K562 (cell line): ENCODE results near the gene TMEM72. TPM values are rescaled to one million over a fixed set of nuclear protein-coding genes. Genes with fewer than 3 reads are reported as not detected.

Experiments
- CSDE1 ChIP-seq, 2 experiments: fragments of 450-650 bp; IDR thresholded peaks; 2 replicates each; pipeline ENCODE4 v1.6.1; 2016; ENCODE audit warnings: mild to moderate bottlenecking in 1 of 2
- GABPB1 ChIP-seq: sonication (generic); formaldehyde crosslinking; IDR thresholded peaks from 2 replicates; pipeline ENCODE4 v1.8.0; 2022; ENCODE audit warnings: mild to moderate bottlenecking, missing genetic modification reagents
- MYC ChIP-seq, 2 experiments: fragments of 250-450 bp in 1 of 2; sonication (Bioruptor Pico) in 1 of 2; IDR thresholded peaks; 2 replicates each; pipeline versions ENCODE4 v1.5.1 to v1.6.1; 2012 to 2021; ENCODE audit warnings: low read depth in 2 of 2, borderline replicate concordance in 1 of 2, improper control_type of control experiment in 1 of 2, low read length in 1 of 2, mild to moderate bottlenecking in 1 of 2, moderate library complexity in 1 of 2
- POLR3A ChIP-seq: IDR thresholded peaks from 2 replicates; pipeline ENCODE4 v1.6.1; 2011; ENCODE audit warnings: borderline replicate concordance, mild to moderate bottlenecking, moderate library complexity; ENCODE audit not compliant: insufficient read length, insufficient read depth; ENCODE audit errors: extremely low read depth
- PRMT5 ChIP-seq: sonication (generic); formaldehyde crosslinking; IDR thresholded peaks from 2 replicates; pipeline ENCODE4 v1.5.0; 2020; ENCODE audit warnings: missing genetic modification reagents
- RBM14 ChIP-seq: fragments of 200-400 bp; formaldehyde crosslinking; IDR thresholded peaks from 2 replicates; pipeline ENCODE4 v1.6.1; 2018; ENCODE audit warnings: low read depth, mild to moderate bottlenecking, low read length, moderate library complexity, borderline replicate concordance; ENCODE audit not compliant: insufficient read depth
- SNRNP70 ChIP-seq: fragments of 200-400 bp; formaldehyde crosslinking; optimal IDR thresholded peaks from 2 replicates; pipeline ENCODE3; 2017; ENCODE audit warnings: low read depth, low read length
- SUPT5H ChIP-seq: fragments of 450-650 bp; IDR thresholded peaks from 2 replicates; pipeline ENCODE4 v1.6.1; 2016
- TAF15 ChIP-seq: fragments of 200-400 bp; formaldehyde crosslinking; IDR thresholded peaks from 2 replicates; pipeline ENCODE4 v1.6.1; 2017; ENCODE audit warnings: mild to moderate bottlenecking, low read depth, low read length, moderate library complexity
- ZNF134 ChIP-seq: fragments of 250-450 bp; sonication (Bioruptor Pico); conservative IDR thresholded peaks from 2 replicates; pipeline ENCODE4 v1.4.0; 2020
- ZNF41 ChIP-seq: fragments of 250-450 bp; sonication (Bioruptor Pico); conservative IDR thresholded peaks from 2 replicates; pipeline ENCODE4 v1.4.0; 2020; ENCODE audit warnings: mild to moderate bottlenecking
- ZNF639 ChIP-seq, 2 experiments: fragments of 200-800 bp in 1 of 2; sonication (Bioruptor generic) in 1 of 2; sonication (generic) in 1 of 2; formaldehyde crosslinking in 1 of 2; IDR thresholded peaks in 1 of 2; conservative IDR thresholded peaks in 1 of 2; 2 replicates each; pipeline versions ENCODE4 v1.5.0 to v1.6.1; 2016 to 2020; ENCODE audit warnings: missing compliant biosample characterization in 1 of 2, missing genetic modification characterization in 1 of 2, missing genetic modification reagents in 1 of 2
- polyA plus RNA-seq, 8 experiments: library from polyadenylated mRNA; depleted of rRNA in 4 of 8; stranded (reverse) in 5 of 8; unstranded in 3 of 8; fragments of >200 nt; fragmentation: Nextera tagmentation in 2 of 8; fragmentation: Illumina TruSeq in 1 of 8; extraction: Ambion mirVana in 2 of 8; extraction: Trizol in 1 of 8; gene quantifications; 2 replicates each; pipeline versions ENCODE4 v1.2.1 to v1.2.3, GENCODE V29; 2011 to 2014; ENCODE audit warnings: inconsistent platforms in 1 of 8, missing spikeins in 1 of 8
- total RNA-seq, 7 experiments: library from RNA; depleted of rRNA in 6 of 7; stranded (reverse); fragments of >200 nt in 6 of 7; fragmentation: Illumina TruSeq in 2 of 7; extraction: Trizol in 2 of 7; gene quantifications; 2 replicates each; pipeline versions ENCODE4 v1.2.1 to v1.2.3, GENCODE V29; 2011 to 2021; ENCODE audit warnings: low replicate concordance in 1 of 7
- TF ChIP-seq, protein P1 (sequence below): fragments of 250-450 bp; sonication (Bioruptor Pico); IDR thresholded peaks from 2 replicates; pipeline ENCODE4 v1.8.0; 2021; ENCODE audit warnings: borderline replicate concordance, mild to moderate bottlenecking, moderate library complexity; ENCODE audit not compliant: poor library complexity, severe bottlenecking
- TF ChIP-seq, protein P2 (sequence below): fragments of 450-650 bp; IDR thresholded peaks from 2 replicates; pipeline ENCODE4 v1.6.1; 2016; ENCODE audit warnings: antibody characterized with exemption
- TF ChIP-seq, protein P3 (sequence below): fragments of 250-450 bp; sonication (Bioruptor Pico); IDR thresholded peaks from 2 replicates; pipeline ENCODE4 v1.6.1; 2021; ENCODE audit warnings: mild to moderate bottlenecking
- TF ChIP-seq, protein P4 (sequence below): sonication (generic); formaldehyde crosslinking; IDR thresholded peaks from 2 replicates; pipeline ENCODE4 v1.8.1; 2022; ENCODE audit warnings: missing genetic modification reagents
- TF ChIP-seq, protein P5 (sequence below): fragments of 450-650 bp; conservative IDR thresholded peaks from 2 replicates; pipeline ENCODE4 v1.6.1; 2016; ENCODE audit warnings: missing genetic modification characterization, low read depth, mild to moderate bottlenecking, missing compliant biosample characterization, moderate library complexity
- TF ChIP-seq, protein P6 (sequence below): sonication (generic); formaldehyde crosslinking; IDR thresholded peaks from 2 replicates; pipeline ENCODE4 v1.8.1; 2023; ENCODE audit warnings: mild to moderate bottlenecking, missing genetic modification reagents

Gene TMEM72
- total and polyA plus RNA-seq, 9 of the 15 experiments (the other 6 are each of a cell fraction or from before 2014, with no cell fraction given) = not detected

DNA sequence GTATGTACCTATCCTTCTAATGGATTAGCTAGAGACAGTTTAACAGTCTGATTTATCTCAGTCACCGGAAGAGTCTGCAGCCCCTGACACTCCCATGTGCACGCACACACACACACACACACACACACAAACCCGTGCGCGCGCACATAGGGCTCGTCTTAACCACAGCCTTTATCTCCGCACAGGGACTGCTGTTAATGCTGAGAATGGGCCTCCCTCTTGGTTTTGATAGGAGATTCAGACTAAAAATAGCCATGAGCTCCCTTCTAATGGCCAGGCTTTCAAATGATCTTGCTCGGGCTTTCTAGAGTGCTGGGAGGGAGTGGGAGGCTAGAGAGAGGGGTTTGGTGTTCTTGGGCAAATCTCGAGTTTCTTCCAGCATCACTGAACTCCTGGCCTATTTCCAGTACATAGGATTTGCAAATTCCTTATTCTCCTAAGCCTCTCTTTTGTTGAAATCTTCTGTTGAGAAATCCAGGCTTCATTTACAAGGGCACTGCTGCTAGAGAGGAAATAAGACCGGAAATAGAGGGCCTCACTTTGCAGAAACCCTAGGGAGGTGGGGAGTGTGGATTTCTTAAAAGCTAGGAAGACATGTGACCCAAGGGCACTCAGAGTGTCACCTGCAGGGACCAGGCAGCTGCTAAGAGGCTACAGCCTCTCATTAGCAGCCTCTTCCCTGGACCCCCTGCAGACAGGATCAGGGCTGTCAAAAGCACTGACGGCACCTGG lies 2.4 kb downstream of the TMEM72 start (continued):
- TF ChIP-seq ZNF639 (CRISPR knock-in tag; conservative IDR thresholded peaks at IDR 0.05 in 1 of 2, IDR thresholded peaks at IDR 0.05 in 1 of 2) (peak in 1 of 2 experiments; percentile 47; a peak in 1 of 4 replicates), GABPB1 (no peak), ZNF134 (no peak), PRMT5 (CRISPR knock-in tag) (no peak), RBM14 (no peak), ZNF41 (CRISPR knock-in tag) (no peak), MYC (IDR thresholded peaks at IDR 0.05; ENCODE audit: low read depth, low read length) (peak; percentile 64; the same call in 1 of the 2 replicates), MYC (CRISPR knock-in tag; IDR thresholded peaks at IDR 0.05; ENCODE audit: borderline replicate concordance, low read depth) (no peak), POLR3A (no peak), SUPT5H (no peak), CSDE1 (IDR thresholded peaks at IDR 0.05) (no peak), TAF15 (no peak), SNRNP70 (no peak)
- TF ChIP-seq, protein P1, sequence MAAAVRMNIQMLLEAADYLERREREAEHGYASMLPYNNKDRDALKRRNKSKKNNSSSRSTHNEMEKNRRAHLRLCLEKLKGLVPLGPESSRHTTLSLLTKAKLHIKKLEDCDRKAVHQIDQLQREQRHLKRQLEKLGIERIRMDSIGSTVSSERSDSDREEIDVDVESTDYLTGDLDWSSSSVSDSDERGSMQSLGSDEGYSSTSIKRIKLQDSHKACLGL (CRISPR knock-in tag) = no peak
- TF ChIP-seq, protein P2, sequence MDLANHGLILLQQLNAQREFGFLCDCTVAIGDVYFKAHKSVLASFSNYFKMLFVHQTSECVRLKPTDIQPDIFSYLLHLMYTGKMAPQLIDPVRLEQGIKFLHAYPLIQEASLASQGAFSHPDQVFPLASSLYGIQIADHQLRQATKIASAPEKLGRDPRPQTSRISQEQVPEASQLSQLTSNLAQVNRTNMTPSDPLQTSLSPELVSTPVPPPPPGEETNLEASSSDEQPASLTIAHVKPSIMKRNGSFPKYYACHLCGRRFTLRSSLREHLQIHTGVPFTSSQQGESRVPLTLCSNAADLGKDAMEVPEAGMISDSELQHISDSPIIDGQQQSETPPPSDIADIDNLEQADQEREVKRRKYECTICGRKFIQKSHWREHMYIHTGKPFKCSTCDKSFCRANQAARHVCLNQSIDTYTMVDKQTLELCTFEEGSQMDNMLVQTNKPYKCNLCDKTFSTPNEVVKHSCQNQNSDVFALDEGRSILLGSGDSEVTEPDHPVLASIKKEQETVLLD = peak; percentile 79
- TF ChIP-seq, protein P3, sequence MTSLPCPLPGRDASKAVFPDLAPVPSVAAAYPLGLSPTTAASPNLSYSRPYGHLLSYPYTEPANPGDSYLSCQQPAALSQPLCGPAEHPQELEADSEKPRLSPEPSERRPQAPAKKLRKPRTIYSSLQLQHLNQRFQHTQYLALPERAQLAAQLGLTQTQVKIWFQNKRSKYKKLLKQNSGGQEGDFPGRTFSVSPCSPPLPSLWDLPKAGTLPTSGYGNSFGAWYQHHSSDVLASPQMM (CRISPR knock-in tag) = no peak
- TF ChIP-seq, protein P4, sequence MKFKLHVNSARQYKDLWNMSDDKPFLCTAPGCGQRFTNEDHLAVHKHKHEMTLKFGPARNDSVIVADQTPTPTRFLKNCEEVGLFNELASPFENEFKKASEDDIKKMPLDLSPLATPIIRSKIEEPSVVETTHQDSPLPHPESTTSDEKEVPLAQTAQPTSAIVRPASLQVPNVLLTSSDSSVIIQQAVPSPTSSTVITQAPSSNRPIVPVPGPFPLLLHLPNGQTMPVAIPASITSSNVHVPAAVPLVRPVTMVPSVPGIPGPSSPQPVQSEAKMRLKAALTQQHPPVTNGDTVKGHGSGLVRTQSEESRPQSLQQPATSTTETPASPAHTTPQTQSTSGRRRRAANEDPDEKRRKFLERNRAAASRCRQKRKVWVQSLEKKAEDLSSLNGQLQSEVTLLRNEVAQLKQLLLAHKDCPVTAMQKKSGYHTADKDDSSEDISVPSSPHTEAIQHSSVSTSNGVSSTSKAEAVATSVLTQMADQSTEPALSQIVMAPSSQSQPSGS (CRISPR knock-in tag) = no peak
- TF ChIP-seq, protein P5, sequence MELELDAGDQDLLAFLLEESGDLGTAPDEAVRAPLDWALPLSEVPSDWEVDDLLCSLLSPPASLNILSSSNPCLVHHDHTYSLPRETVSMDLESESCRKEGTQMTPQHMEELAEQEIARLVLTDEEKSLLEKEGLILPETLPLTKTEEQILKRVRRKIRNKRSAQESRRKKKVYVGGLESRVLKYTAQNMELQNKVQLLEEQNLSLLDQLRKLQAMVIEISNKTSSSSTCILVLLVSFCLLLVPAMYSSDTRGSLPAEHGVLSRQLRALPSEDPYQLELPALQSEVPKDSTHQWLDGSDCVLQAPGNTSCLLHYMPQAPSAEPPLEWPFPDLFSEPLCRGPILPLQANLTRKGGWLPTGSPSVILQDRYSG (tag) = no peak
- TF ChIP-seq, protein P6, sequence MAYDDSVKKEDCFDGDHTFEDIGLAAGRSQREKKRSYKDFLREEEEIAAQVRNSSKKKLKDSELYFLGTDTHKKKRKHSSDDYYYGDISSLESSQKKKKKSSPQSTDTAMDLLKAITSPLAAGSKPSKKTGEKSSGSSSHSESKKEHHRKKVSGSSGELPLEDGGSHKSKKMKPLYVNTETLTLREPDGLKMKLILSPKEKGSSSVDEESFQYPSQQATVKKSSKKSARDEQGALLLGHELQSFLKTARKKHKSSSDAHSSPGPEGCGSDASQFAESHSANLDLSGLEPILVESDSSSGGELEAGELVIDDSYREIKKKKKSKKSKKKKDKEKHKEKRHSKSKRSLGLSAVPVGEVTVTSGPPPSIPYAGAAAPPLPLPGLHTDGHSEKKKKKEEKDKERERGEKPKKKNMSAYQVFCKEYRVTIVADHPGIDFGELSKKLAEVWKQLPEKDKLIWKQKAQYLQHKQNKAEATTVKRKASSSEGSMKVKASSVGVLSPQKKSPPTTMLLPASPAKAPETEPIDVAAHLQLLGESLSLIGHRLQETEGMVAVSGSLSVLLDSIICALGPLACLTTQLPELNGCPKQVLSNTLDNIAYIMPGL (CRISPR knock-in tag) = no peak
